Body of pancreas (tissue), 4 donors: ENCODE measurements around the gene DAND5. TPM values are rescaled to one million over a fixed set of nuclear protein-coding genes. Genes with fewer than 3 reads are reported as not detected.
A peak's percentile ranks its signal among the peaks of the same experiment; 100 is the strongest.

Source experiments
- ATAC-seq: fragments of 150-250 bp; one replicate; pipeline ENCODE4 v1.9.1; 2016
- DNase-seq, 4 donors: peaks; one replicate each; pipeline ENCODE4 v3.0.0-alpha.2; 2019
- H3K27ac ChIP-seq, 4 donors: fragments of 200-600 bp; sonication (generic); 1 replicate in 3 of 4; 2 replicates in 1 of 4; pipeline versions ENCODE4 v1.5.1 to v1.6.1; 2016 to 2019; ENCODE audit warnings: mild to moderate bottlenecking in 1 of 4, mixed read lengths in 1 of 4, moderate library complexity in 1 of 4
- H3K27me3 ChIP-seq, 2 donors: fragments of 200-600 bp; sonication (generic); one replicate each; pipeline ENCODE4 v1.6.0; 2016; ENCODE audit warnings: mild to moderate bottlenecking in 1 of 2
- H3K36me3 ChIP-seq, 2 donors: fragments of 200-600 bp; sonication (generic); replicated peaks in 1 of 2; 2 replicates each; pipeline ENCODE4 v1.5.1; 2016; ENCODE audit warnings: low read depth in 2 of 2; ENCODE audit not compliant: insufficient read depth in 1 of 2
- H3K4me1 ChIP-seq: fragments of 200-600 bp; sonication (generic); one replicate; pipeline ENCODE4 v1.6.0; 2016
- H3K4me3 ChIP-seq, 2 donors: fragments of 200-600 bp; sonication (generic); 1 replicate in 1 of 2; 2 replicates in 1 of 2; pipeline ENCODE4 v1.5.1; 2016 to 2019
- H3K9me3 ChIP-seq, 3 donors: fragments of 200-600 bp; sonication (generic); 1 replicate in 2 of 3; 2 replicates in 1 of 3; pipeline ENCODE4 v1.5.1; 2016
- POLR2A ChIP-seq, 3 donors: fragments of 450-650 bp; IDR thresholded peaks; one replicate each; pipeline ENCODE4 v1.6.1; 2016; ENCODE audit warnings: antibody characterized with exemption in 3 of 3, mild to moderate bottlenecking in 2 of 3
- WGBS, 2 donors: methylation state at CpG; one replicate each; pipeline ENCODE4 v1.1.5; 2017; 5-methylcytosine and 5-hydroxymethylcytosine counted together
- intact Hi-C: fragments of 100-400 bp; cut with DNase I; formaldehyde crosslinking; loops from one replicate; pipeline ENCODE4 v1.15.1; 2023
- total RNA-seq, 2 donors: library from RNA; depleted of rRNA; stranded (reverse); fragments of >200 nt; gene quantifications; one replicate each; pipeline ENCODE4 v1.1.0, GENCODE V29; 2016
- TF ChIP-seq, protein P1 (sequence below), 7 experiments: fragments of 450-650 bp in 4 of 7; fragments of 200-600 bp in 3 of 7; sonication (generic) in 3 of 7; IDR thresholded peaks; one replicate each; pipeline ENCODE4 v1.5.1; 2016 to 2019; ENCODE audit warnings: antibody characterized with exemption in 7 of 7

The DAND5 gene
- total RNA-seq, 2 donors from 2014 or later, result not detected

DNA sequence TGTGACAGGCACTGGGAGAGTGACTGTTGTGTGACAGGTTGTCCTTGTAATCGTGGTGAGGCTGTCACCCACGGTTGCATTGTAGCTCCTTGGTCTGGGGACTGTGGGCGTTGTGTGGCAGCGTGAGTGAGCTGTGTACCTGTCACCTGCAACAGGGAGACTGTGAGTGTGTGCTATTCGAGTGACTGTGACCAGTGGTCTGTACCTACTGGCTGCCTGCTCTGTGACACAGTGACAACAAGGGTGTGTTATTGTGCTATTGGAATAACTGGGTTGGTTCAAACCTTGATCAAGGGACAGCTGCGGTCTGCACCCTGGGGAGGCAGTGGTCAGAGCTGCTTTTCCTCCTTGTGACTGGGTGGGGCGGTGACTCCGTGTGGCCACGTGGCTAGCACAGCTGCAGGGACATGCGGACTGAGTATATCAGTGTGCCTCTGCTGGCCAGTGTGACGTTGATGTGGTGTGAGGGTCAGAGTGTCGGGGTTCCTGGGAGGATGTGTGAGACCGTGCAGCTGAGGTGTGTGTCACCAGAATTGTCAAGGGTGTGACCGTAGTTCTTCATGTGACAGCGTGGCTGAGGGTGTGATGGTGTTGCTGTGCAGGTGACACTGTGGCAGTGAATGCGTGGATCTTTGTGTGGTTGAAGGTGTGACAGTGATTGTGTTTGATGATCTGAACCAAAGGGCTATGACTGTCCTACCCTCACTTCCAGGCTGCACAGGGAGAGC is 15.8 kb downstream of the DAND5 start:
- Histone ChIP-seq H3K4me1 (peaks cover 20% of the 10 kb centered on the region), H3K9me3 (no peaks in the 10 kb centered on the region), H3K27ac (peak overlapping the region in 3 of 4 donors; percentile 7 to 45 (median 28)), H3K4me3 (no peak overlapping the region), H3K36me3 (no peaks in the 10 kb centered on the region), H3K27me3 (no peaks in the 10 kb centered on the region)
- WGBS, 2 donors, result 26 to 67% methylated on average over 1 to 16 of the region's 16 CpGs
- intact Hi-C loops, result loop anchor here (5.0 kb wide), 2 partner anchors 47 to 77 kb away; no protein-coding TSS in a partner anchor
- TF ChIP-seq POLR2A (IDR thresholded peaks at IDR 0.05), result peak in 1 of 3 donors; percentile 17
- TF ChIP-seq, protein P1, sequence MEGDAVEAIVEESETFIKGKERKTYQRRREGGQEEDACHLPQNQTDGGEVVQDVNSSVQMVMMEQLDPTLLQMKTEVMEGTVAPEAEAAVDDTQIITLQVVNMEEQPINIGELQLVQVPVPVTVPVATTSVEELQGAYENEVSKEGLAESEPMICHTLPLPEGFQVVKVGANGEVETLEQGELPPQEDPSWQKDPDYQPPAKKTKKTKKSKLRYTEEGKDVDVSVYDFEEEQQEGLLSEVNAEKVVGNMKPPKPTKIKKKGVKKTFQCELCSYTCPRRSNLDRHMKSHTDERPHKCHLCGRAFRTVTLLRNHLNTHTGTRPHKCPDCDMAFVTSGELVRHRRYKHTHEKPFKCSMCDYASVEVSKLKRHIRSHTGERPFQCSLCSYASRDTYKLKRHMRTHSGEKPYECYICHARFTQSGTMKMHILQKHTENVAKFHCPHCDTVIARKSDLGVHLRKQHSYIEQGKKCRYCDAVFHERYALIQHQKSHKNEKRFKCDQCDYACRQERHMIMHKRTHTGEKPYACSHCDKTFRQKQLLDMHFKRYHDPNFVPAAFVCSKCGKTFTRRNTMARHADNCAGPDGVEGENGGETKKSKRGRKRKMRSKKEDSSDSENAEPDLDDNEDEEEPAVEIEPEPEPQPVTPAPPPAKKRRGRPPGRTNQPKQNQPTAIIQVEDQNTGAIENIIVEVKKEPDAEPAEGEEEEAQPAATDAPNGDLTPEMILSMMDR (IDR thresholded peaks at IDR 0.05), result peak in 1 of 7 experiments; percentile 6
- DNase-seq (peak; percentile 54 to 74 (median 72)), ATAC-seq (peak; percentile 53)

DNA sequence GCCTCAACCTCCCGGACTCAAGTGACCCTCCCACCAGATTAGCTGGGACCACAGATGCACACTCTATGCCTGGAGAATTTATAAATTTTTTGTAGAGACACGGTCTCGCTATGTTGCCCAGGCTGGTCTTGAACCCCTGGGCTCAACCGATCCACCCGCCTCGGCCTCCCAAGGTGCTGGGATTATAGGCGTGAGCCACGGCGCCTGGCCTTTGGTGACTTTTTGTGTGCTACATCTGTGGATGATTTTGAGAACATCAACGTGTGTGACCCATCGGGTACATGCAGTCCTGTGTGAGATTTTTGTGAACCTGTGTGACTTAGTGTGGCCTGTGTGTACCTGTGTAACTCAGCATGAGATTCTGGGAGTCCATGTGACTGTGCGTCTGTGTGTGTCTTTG is 17.4 kb downstream of the DAND5 start:
- ATAC-seq (no peak), DNase-seq (no peak)
- H3K27me3 ChIP-seq, result no peaks in the 10 kb centered on the region
- no peak overlapping the region for H3K4me3 ChIP-seq
- no peaks in the 10 kb centered on the region for H3K36me3 ChIP-seq
- intact Hi-C loops, result loop anchor here (5.0 kb wide), 2 partner anchors 46 to 76 kb away; no protein-coding TSS in a partner anchor
- TF ChIP-seq POLR2A (IDR thresholded peaks at IDR 0.05), result no peak
- TF ChIP-seq, protein P1 (IDR thresholded peaks at IDR 0.05), result no peak
- 96 to 98% methylated on average over 6 to 12 of the region's 12 CpGs for WGBS, 2 donors
- peaks cover 20% of the 10 kb centered on the region for H3K4me1 ChIP-seq
- no peak overlapping the region for H3K27ac ChIP-seq
- H3K9me3 ChIP-seq, result no peaks in the 10 kb centered on the region

DNA sequence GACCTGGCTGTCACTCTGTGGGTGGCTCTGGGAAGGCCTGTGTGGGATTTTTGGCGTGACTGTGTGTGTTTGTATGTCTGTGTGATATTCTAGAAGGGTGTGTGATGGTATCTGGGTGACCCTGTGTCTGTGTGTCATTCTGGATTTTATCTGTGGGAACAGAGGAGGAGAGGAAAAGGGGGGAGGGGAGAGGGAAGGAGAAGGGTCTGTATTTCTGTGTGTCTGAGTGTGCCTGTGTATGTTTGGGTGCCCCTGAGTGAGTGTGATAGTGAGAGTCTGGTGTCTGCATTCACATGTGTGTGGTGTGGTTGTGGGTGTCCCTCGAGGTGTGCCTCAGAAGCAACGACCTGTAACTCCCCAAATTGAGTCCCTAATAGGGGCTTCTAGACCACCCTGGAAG is 17.8 kb downstream of the DAND5 start:
- no peak for DNase-seq
- no peak for TF ChIP-seq POLR2A (IDR thresholded peaks at IDR 0.05)
- TF ChIP-seq, protein P1 (IDR thresholded peaks at IDR 0.05), result no peak
- H3K4me1 ChIP-seq, result peaks cover 20% of the 10 kb centered on the region
- ATAC-seq, result no peak
- no peak overlapping the region for H3K4me3 ChIP-seq
- no peaks in the 10 kb centered on the region for H3K9me3 ChIP-seq
- no peak overlapping the region for H3K27ac ChIP-seq
- 59 to 83% methylated on average over 2 to 3 of the region's 3 CpGs for WGBS, 2 donors
- H3K27me3 ChIP-seq, result no peaks in the 10 kb centered on the region
- intact Hi-C loops, result loop anchor here (5.0 kb wide), 2 partner anchors 45 to 75 kb away; no protein-coding TSS in a partner anchor
- H3K36me3 ChIP-seq, result no peaks in the 10 kb centered on the region

DNA sequence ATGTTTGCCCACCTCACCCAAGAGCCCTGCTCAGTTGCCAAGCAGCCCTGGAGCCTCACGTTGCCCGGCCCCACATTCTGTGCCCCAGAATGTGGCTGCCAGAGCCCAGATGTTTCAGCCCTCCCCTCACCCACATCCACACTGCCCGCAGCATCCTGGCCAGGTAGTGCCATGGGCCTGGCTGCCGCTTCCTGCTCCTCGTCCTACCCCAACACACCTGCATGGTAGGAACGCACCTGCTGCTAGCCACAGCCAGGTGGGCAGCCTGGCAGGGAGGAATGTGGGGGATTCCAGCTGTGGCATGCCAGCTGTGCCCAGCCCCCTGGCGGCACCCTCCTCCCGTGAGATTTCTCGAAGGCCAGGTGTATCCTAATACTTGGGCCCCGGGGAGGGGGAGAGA is 18.4 kb downstream of the DAND5 start:
- WGBS, 2 donors, result 32 to 62% methylated on average over 2 to 10 of the region's 10 CpGs
- intact Hi-C loops, result loop anchor here (5.0 kb wide), 2 partner anchors 45 to 75 kb away; no protein-coding TSS in a partner anchor
- TF ChIP-seq POLR2A (IDR thresholded peaks at IDR 0.05), result no peak
- TF ChIP-seq, protein P1 (IDR thresholded peaks at IDR 0.05), result no peak
- no peak for DNase-seq
- Histone ChIP-seq H3K36me3 (no peaks in the 10 kb centered on the region), H3K27ac (no peak overlapping the region), H3K4me1 (peaks cover 19% of the 10 kb centered on the region), H3K4me3 (no peak overlapping the region), H3K9me3 (no peaks in the 10 kb centered on the region), H3K27me3 (no peaks in the 10 kb centered on the region)
- ATAC-seq, result no peak
